Mucosa of descending colon (tissue), 3 donors: ENCODE measurements around the gene CDC42BPB. TPM values are rescaled to one million over a fixed set of nuclear protein-coding genes. Genes with fewer than 3 reads are reported as not detected.

Source experiments
- ATAC-seq: fragments of 200-7000 bp; cut with Tn5 transposase; one replicate; pipeline ENCODE4 v1.9.1; 2020; ENCODE audit warnings: mild to moderate bottlenecking, moderate library complexity
- DNase-seq, 3 donors: peaks; one replicate each; pipeline ENCODE4 v3.0.0-alpha.2; 2020
- H3K36me3 ChIP-seq: fragments of 200-600 bp; one replicate; pipeline ENCODE4 v1.8.0; 2021; ENCODE audit warnings: low read depth, mild to moderate bottlenecking
- H3K4me1 ChIP-seq: fragments of 200-600 bp; one replicate; pipeline ENCODE4 v1.8.0; 2021; ENCODE audit warnings: low read depth, mild to moderate bottlenecking
- H3K4me3 ChIP-seq: fragments of 200-600 bp; one replicate; pipeline ENCODE4 v1.8.0; 2021; ENCODE audit warnings: mild to moderate bottlenecking
- H3K9me3 ChIP-seq: fragments of 200-600 bp; one replicate; pipeline ENCODE4 v1.8.0; 2021; ENCODE audit warnings: mild to moderate bottlenecking
- intact Hi-C, 2 donors: fragments of 100-400 bp; cut with DNase I in 1 of 2; cut with micrococcal nuclease in 1 of 2; formaldehyde crosslinking; loops; one replicate each; pipeline versions ENCODE4 v1.11.0 to v1.11.1; 2022; cut with DNase I, micrococcal nuclease
- total RNA-seq, 3 donors: library from RNA; stranded (reverse); fragmentation: NEBNext Ultra II Directional in 2 of 3; extraction: Animal tissue kit (Norgen Biotek cat#: 25700) in 2 of 3; gene quantifications; one replicate each; pipeline versions ENCODE4 v1.2.1 to v1.2.4, GENCODE V29; 2021 to 2023
- TF ChIP-seq, protein P1 (sequence below): fragments of 200-600 bp; IDR thresholded peaks from one replicate; pipeline ENCODE4 v1.8.0; 2022; ENCODE audit warnings: antibody characterized with exemption, mild to moderate bottlenecking
- donor health status: DM: no; HTN: no; CAD: no; lungs with moderate emphysema.
- donor health status: DM: no; HTN: no; CAD: no.
- donor health status: DM: no; HTN: yes; CAD: no.

CDC42BPB gene
- total RNA-seq, 3 donors from 2014 or later: 77.6 to 106 (median 84.4) TPM

GRCh38 chr14:103014466-103015228 is 42.7 kb downstream of the CDC42BPB start:
- no peaks in the 10 kb centered on the region for H3K9me3 ChIP-seq
- TF ChIP-seq, protein P1, sequence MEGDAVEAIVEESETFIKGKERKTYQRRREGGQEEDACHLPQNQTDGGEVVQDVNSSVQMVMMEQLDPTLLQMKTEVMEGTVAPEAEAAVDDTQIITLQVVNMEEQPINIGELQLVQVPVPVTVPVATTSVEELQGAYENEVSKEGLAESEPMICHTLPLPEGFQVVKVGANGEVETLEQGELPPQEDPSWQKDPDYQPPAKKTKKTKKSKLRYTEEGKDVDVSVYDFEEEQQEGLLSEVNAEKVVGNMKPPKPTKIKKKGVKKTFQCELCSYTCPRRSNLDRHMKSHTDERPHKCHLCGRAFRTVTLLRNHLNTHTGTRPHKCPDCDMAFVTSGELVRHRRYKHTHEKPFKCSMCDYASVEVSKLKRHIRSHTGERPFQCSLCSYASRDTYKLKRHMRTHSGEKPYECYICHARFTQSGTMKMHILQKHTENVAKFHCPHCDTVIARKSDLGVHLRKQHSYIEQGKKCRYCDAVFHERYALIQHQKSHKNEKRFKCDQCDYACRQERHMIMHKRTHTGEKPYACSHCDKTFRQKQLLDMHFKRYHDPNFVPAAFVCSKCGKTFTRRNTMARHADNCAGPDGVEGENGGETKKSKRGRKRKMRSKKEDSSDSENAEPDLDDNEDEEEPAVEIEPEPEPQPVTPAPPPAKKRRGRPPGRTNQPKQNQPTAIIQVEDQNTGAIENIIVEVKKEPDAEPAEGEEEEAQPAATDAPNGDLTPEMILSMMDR: no peak
- peaks cover 9% of the 10 kb centered on the region for H3K4me1 ChIP-seq
- ATAC-seq (no peak), DNase-seq (no peak)
- no peaks in the 10 kb centered on the region for H3K36me3 ChIP-seq
- no peak overlapping the region for H3K4me3 ChIP-seq
- intact Hi-C loops: no loop called here

DNA sequence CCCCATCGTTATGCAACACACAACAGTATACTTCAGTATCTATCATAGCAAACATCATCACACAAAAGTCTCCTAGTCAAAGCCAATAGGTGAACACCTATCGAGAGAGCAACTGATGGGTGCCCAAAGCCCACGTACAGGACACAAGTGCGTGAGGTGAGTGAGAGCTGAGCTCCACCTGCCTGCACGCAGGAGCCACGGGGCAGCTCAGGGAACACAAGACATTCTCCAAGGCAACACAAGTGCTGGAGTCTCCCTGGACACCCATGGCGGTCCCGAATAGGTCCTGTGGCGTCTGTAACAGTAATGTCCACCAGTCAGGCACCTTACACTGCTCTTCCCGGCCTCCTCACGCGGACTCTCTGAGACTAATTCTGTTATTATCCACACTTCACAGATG is 44.3 kb downstream of the CDC42BPB start:
- peaks cover 9% of the 10 kb centered on the region for H3K4me1 ChIP-seq
- no peaks in the 10 kb centered on the region for H3K36me3 ChIP-seq
- intact Hi-C loops: no loop called here
- no peaks in the 10 kb centered on the region for H3K9me3 ChIP-seq
- ATAC-seq (no peak), DNase-seq (peak in 1 of 3 donors; percentile 12)
- TF ChIP-seq, protein P1: no peak
- no peak overlapping the region for H3K4me3 ChIP-seq

DNA sequence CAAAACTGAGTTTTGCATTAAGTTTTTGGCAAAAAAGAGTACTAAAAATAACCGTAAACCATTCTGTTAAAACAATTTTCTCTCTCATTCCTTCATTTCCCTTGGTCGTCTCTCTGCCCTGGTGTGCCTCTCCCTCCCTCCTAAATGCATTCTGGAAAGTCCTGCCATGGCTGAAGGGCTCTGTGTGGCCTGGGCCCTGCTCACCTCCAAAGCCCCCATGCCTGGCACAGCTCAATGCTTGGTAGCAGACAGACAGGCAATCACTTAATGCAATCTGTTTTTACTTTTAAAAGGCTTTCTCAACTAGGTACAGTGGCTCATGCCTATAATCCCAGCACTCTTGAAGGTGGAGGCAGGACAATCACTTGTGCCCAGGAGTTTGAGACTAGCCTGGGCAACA is 47.8 kb downstream of the CDC42BPB start:
- intact Hi-C loops: no loop called here
- DNase-seq (no peak), ATAC-seq (no peak)
- Histone ChIP-seq H3K4me3 (no peak overlapping the region), H3K9me3 (no peaks in the 10 kb centered on the region), H3K36me3 (no peaks in the 10 kb centered on the region), H3K4me1 (no peaks in the 10 kb centered on the region)
- TF ChIP-seq, protein P1: no peak

- DNase-seq: no peak
- H3K4me1 ChIP-seq: no peaks in the 10 kb centered on the region
- no peaks in the 10 kb centered on the region for H3K36me3 ChIP-seq
- intact Hi-C loops: no loop called here
- no peak overlapping the region for H3K4me3 ChIP-seq
- ATAC-seq: no peak
- no peaks in the 10 kb centered on the region for H3K9me3 ChIP-seq
- TF ChIP-seq, protein P1: no peak
Measured at GRCh38 chr14:103008768-103009357, 48.5 kb downstream of the CDC42BPB start.

DNA sequence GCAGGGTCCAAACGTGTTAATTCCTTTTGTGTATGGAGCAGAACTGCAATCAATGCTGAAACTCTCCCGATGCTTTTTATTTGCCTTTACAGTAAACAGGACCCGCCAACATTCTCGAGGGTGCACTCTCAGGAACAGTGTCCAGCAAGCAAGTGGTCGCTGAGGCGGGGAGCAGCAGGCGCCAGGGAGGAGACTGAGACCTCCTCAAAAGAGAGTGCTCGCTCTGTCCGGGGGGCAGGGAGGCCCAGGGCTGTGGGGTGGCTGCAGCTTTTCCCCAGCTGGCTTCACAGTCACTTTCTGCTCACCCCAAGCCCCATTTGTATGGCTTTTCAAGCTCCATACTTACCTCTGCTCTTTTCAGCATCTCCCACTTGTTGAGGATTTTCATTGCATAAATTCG is 49.2 kb downstream of the CDC42BPB start:
- Histone ChIP-seq H3K4me3 (no peak overlapping the region), H3K36me3 (no peaks in the 10 kb centered on the region), H3K9me3 (no peaks in the 10 kb centered on the region), H3K4me1 (no peaks in the 10 kb centered on the region)
- intact Hi-C loops: no loop called here
- TF ChIP-seq, protein P1: no peak
- ATAC-seq: no peak
- no peak for DNase-seq
